ENCODE results near the gene TRAPPC14. TPM values are rescaled to one million over a fixed set of nuclear protein-coding genes. Genes with fewer than 3 reads are reported as not detected.
"Not testable (repeated sequence)": the region's sequence is repeated elsewhere in the genome, so short reads cannot be mapped to it uniquely, and the experiment has no call there.

The TRAPPC14 gene
- polyA plus RNA-seq, 3 donors = 15.1 to 19.5 (median 16.1) TPM

DNA sequence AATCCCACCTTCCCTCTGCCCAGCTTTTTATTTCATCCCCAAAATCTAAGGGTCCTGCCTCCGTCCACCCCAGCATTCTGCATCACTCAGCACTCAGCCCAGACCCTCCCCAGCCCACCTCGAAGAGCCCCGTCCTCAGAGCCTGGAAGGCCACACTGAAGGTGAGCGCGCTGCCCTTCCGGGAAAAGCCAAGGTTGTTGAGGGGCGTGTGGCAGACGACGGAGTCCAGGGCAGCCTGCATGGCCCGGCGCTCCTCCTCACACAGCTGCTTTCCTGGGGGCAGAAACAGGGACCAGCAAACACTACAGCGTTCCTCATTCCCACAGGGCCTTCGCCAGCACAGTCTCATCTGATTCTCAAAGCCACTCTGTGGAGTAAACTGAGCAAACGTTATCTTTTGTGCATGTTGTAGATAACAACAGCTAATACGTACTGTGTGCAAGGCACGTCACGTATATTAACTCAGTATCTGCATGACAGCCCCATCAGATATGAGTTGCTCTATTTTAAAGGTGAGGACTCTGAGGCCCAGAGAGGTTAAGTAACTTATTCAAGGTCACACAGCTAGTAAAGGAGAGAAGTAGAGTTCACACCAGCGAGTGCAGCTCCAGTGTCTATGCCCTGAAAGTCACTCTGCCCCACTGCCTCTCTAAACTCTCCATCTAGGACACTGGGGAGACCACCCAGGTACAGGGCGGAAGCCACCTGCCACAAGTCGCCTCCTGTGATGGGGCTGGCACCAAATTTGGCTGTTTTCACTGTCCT is 2.8 kb downstream of the TRAPPC14 start:
- no peak for DNase-seq (ENCODE audit: low read depth in 3 of 3, low spot score in 2 of 3)

DNA sequence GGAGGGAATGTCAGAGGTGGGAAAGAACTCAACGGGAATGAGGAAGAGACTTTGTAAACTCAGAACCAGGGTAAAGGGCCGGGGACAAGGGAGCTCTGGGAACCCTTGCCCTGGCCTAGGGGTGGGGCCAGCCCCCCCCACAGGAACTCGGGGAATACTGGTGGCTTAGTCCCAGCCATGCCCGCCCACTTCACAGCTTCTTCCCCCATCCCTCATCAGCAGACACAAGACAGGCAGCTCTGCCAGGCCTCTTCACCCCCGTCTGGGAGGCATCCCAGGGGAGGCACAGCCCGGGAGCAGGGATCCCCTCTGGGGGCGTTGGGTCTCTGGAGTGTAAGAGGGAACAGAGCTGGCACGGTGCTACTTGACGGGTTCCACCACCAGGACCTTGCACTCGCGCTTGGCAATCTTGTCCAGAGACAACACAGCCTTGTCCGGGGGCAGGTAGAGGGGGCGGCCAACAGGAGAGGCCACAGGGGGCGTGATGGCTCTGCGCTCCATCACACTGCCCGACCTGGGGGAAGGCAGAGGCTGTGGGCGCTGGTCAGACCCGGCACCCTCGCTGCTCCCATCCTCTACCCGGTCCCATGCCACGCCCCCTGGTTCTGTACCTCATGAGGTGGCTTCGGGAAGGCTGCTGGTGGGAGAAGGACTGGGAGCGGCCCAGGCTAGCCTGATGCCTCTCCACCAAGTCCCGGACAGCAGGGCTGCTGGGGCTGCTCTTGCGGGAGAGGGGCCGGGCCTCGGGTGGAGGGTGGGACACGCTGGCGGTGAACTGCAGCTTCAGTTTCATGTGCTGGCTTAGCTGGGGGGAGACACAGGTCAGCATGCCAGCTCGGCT is 3.7 kb downstream of the TRAPPC14 start:
- no peak for DNase-seq (ENCODE audit: low read depth in 3 of 3, low spot score in 2 of 3)

DNA sequence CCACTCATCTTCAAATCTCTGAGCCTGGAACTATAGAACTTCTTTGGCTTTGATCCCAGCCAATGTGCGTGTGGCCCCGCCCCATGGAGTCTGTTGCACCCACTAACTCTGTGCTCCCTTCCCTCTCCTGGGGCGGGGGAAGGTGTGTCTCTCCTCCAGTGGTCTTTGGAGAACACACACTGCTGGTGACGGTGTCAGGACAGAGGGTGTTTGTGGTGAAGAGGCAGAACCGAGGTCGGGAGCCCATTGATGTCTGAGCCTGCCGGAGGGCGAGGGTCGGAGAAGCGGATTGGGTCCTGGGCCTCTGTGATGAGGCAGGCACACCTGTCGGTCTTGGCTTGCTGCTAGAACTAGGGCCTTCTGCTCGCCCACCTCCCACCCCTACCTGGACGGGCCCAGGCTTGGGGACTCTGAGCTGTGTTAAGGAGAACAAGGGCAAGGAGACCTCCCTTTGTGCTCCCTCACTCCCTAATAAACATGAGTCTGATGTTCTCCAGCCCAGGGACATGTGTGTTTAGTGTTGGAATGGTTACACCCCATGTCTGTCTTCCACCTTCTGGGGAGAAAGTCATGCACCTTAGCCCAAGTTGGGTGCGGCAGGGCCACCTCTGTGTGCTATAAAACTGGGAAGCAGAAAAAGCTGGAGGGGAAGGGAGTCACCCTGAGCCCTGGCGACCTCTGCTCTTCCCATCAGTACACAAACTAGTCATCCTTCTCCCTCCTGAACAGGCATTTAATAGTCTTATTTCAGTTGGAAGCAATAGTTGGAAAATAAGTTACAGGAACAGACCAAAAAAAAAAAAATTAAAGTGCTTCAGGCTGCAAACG is 4.6 kb downstream of the TRAPPC14 start:
- DNase-seq (ENCODE audit: low read depth in 3 of 3, low spot score in 2 of 3) = no peak

DNA sequence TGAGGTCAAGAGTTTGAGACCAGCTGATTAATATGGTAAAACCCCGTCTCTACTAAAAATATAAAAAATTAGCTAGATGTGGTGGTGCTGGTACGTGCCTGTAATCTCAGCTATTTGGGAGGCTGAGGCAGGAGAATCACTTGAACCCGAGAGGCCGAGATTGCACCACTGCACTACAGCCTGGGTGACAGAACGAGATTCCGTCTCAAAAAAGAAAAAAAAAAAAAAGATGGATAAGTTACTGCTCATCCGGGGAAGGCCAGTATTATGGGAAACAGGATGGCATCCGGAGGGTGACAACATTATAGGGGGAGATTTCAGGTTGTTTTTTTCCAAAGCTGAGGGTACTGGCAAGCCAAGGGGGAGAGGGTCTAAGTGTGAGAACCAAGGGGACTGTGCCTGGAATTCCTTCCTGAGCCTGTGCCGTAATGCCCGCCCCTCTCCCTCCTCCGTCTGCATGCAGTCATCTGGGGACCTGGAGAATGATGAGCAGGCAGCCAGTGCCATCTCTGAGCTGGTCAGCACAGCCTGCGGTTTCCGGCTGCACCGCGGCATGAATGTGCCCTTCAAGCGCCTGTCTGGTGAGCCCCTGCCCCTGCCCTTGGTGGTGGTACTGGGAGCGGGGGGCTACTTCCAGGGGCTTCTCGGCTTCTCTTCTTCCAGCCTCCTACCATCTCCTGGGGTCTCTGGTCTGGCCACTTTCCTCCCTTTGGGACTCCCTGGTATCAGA is 5.4 kb downstream of the TRAPPC14 start:
- no peak for DNase-seq (ENCODE audit: low read depth in 3 of 3, low spot score in 2 of 3)

DNA sequence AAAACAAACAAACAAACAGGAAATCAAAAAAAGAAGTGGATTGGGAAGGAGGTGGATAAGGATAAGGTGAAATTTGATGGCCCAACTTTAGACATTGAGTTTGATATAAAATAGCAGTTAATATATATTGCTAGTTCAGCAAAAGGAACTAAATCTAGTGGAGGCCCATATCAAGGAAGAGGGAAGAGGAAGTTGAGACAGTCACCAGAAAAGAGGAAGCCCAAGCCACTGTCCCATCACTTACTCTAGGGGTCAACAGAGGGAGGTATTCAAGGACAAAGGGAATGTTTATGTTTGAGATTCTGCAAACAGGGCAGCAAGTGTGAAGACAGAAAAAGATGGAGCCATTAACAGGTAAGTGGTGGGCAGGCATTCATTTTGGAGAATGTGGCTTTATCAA is 6.1 kb downstream of the TRAPPC14 start:
- DNase-seq (ENCODE audit: low read depth in 3 of 3, low spot score in 2 of 3) = no peak

DNA sequence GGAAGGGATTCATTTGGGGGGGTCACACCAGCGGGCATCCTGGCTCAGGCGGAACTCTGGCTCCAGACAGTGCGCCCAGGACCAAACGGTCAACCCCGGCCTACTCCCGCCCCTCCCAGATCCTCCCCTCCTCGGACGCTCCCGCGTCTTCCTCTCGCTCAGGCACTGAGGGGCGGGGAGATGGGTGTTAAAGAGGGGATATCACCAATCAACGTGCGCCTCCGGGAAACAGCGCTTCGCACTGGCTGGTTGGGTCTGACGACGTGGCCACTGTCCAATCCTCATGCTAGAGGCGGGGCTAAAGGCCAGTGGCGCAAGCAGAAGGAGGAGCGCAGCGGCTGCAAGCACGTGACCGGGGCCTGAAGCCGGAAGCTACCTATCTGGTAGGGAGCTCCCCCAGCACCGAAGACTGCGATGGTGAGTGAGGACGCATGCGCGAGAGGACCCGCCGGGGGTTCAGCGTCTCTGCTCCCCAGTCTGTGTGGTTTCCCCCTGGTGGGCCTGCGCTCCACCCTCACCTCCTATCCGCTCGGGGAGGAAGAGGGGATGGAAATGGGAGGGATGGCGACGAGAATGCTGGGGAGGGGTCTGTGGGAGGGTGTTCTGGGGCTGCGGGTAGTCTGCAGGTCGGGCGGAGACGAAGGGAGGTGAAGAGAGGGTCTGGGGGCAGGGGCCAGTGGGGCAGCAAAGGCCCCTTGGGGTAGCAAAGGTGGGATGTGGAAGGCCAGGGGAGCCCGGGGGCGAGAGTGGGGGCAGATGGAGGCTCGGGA is 9.8 kb downstream of the TRAPPC14 start, which contains the start of gene LAMTOR4:
Gene LAMTOR4 (plus strand): TSS at position 360 of the 770 bp plus-strand sequence. CDS start 55 bp downstream, at position 415.
- peak; percentile 94 to 97 (median 94) for DNase-seq (ENCODE audit: low read depth in 3 of 3, low spot score in 2 of 3)

DNA sequence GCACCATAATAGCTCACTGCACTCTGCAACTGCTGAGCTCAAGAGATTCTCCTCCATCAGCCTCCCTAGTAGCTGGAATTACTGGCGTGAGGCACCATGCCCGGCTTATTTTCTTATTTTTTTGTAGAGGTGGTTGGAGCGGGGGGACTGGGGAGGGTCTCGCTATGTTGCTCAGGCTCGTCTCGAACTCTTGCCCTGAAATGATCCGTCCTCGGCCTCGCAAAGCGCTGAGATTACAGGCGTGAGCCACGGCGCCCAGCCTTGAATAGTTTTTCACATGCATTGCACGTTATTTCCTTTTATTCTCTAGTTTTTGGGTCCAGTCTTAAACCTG is 10.3 kb downstream of the TRAPPC14 start:
- no peak for DNase-seq (ENCODE audit: low read depth in 3 of 3, low spot score in 2 of 3)

DNA sequence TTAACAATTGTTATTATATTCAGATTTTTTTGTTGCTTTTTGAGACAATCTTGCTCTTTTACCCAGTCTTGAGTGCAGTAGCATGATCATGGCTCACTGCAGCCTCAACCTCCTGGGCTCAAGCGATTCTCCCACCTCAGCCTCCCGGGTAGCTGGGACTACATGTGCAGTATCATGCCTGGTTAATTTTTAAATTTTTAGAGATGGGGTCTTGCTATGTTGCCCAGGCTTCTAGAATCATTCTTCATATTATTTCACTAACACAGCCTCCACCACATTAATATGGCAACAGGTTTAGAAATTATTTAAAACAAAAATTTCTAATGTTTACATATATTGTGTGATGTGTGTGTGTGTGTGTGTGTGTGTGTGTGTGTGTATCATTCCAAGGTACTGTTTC is 11.2 kb downstream of the TRAPPC14 start:
- DNase-seq (ENCODE audit: low read depth in 3 of 3, low spot score in 2 of 3) = no peak

DNA sequence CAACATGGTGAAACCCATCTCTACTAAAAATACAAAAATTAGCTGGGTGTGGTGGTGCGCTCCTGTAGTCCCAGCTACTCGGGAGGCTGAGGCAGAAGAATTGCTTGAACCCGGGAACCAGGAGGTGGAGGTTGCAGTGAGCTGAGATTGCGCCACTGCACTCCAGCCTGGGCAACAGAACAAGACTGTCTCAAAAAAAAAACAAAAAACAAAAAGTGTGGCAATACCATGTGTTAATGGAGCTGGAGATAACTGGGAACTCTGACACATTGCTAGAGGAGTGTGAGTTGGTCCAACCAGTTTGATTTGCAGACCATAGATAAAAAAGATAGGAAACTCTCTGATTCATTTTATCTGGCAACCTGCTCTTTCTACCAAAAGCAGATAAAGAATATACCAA is 12.2 kb downstream of the TRAPPC14 start:
- not testable (repeated sequence) for DNase-seq (ENCODE audit: low read depth in 3 of 3, low spot score in 2 of 3)

DNA sequence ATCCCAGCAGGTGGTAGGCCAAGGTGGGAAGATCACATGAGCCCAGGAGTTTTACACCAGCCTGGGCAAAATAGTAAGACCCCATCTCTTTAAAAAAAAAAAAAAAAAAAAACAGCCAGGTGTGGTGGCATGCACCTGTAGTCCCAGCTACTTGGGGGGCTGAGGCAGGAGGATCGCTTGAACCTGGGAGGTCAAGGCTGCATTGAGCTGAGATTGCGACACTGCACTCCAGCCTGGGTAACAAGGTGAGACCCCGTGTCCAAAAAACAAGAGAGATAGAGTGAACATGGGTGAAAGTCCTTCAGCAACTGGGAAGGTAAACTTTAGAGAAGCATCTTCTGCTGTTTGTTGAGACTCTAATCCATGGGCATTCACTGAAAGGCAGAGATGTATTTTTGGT is 16.1 kb downstream of the TRAPPC14 start:
- DNase-seq (ENCODE audit: low read depth in 3 of 3, low spot score in 2 of 3) = no peak

DNA sequence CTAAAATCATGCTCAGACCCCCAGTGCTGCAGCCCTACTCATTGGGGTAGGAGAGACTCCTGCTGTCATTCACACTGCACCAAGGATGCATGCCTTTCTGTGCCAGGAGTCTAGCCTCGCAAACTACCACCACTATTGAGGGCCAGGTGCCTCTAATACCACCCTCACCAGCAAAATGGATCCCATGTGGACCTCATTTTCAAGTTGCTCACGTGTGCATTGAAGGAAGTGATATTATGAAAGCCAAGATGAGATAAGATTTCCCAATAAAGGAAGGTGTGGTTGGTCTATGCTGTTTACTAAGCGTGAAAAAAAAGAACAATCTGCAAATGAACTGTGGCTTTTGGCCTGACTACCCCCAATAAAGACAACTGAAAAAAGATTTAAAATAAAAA is 17.0 kb downstream of the TRAPPC14 start:
- no peak for DNase-seq (ENCODE audit: low read depth in 3 of 3, low spot score in 2 of 3)

DNA sequence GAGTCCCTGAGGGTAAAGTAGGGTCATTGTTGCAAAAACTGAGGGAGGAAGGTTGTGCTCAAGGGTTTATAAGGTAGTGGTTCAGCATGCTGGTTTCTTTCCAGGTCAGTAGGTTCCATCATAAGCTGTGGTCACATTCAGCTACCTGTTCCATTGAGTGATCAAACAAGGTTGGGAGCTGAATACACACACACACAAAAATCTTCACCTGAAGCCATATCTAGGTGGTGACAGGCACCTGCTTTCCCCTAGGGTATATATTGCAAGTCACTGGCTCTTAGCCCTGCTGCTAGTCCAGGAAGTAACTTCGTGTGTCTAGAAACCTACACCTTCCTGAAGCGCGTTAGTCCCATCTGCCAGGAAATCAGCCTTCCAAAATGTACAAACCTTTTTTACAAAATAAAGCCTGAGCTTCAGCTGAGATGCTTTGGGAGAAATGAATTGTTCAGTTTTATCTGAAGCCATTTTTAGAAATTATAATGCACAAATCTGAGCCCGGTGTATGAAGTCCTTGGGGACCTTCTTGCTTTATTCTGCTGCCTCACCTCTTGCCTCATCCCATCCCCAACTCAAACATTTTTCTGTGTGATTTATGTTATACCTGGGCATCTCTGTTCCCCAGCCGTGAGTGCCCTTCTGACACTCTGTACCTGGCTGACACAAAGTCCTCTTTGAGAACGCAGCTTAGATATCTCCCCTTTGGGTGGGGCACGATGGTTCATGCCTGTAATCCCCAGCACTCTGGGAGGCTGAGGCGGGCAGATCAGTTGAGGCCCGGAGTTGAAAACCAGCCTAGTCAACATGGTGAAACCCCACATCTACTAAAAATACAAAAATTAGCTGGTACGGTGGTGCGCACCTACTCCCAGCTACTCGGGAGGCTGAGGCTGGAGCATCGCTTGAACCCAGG is 20.4 kb downstream of the TRAPPC14 start:
- no peak for DNase-seq (ENCODE audit: low read depth in 3 of 3, low spot score in 2 of 3)

DNA sequence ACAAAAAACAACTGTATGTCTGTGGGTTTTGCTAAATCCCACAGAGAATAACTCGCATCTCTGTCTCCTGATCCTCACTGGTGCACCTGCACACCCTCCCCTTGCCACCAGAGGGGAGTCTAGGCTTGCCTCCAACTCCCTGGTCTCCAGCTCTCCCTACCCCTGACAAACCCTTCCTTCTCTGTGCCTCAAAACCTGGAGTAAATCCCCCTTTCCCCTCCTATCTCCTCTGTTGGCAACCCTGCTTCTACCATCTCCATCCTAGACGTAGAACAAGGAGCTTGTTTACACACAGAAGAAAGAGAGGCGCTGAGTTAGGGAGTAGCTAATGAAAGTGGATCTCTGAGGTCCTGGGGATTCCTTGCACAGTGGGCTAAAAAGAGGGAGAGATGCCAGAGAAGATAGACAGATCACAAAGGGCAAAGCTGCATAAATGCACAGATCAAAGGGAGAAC is 25.8 kb downstream of the TRAPPC14 start:
- DNase-seq (ENCODE audit: low read depth in 3 of 3, low spot score in 2 of 3) = no peak

DNA sequence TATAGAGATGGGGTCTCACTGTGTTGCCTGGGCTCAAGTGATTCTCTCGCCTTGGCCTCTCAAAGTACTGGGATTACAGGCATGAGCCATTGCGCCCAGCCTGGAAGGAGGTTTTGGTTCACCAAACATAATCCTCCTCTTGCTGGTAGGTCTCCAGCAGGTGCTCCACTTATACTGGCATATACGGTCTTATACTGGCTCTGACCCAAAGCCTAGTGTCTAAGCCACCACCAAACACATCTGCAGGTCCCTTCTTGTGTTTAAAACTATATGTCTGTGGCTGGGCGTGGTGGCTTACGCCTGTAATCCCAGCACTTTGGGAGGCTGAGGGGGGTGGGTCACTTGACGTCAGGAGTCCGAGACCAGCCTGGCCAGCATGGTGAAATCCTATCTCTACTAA is 26.4 kb downstream of the TRAPPC14 start:
- DNase-seq (ENCODE audit: low read depth in 3 of 3, low spot score in 2 of 3) = no peak

DNA sequence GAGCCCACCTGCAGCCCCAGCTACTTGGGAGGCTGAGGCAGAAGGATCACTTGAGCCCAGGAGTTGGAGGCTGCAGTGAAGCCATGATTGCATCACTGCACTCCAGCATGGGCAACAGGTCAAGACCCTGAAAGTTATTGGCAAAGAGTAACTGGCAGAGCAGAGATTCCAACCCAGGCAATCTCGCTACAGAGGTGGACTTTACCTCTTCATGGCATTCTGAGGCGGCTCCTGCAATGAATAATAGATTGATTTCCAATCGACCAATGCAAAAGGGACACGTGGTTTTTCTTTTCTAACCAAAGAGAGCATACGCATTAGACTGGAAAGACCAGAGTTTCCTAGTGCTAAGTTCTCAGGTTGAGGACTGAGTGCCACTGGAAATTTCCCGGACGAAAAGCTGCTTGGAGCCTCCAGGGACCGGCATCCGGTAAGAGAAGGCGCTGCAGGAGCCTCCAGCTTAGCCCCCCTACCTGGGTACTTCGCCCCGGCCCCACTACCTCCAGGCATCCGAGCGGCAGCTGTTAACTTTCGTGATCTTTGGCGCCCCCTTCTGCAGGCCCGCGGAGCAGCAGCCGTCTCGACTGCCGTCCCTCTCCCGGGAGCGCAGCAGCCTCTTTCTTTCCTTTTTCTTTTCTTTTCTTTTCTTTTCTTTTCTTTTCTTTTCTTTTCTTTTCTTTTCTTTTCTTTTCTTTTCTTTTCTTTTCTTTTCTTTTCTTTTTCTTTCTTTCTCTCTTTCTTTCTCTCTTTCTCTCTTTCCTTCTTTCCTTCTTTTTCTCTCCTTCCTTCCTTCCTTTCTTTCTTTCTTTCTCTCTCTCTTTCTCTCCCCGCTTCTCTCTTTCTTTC is 27.7 kb downstream of the TRAPPC14 start:
- no peak for DNase-seq (ENCODE audit: low read depth in 3 of 3, low spot score in 2 of 3)

DNA sequence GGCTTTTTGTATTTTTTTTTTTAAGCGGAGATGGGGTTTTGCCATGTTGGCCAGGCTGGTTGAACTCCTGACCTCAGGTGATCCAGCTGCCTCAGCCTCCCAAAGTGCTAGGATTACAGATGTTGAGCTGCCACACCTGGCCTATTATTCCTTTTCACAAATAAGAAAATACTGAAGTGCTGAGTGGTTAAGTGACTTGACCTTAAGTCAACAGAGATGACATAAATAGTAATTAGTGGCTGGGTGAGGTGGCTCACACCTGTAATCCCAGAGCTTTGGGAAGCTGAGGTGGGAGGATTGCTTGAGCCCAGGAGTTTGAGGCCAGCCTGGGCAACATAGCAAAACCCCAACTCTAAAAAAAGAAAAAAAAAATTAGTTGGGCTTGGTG is 28.3 kb downstream of the TRAPPC14 start:
- DNase-seq (ENCODE audit: low read depth in 3 of 3, low spot score in 2 of 3) = not testable (repeated sequence)

DNA sequence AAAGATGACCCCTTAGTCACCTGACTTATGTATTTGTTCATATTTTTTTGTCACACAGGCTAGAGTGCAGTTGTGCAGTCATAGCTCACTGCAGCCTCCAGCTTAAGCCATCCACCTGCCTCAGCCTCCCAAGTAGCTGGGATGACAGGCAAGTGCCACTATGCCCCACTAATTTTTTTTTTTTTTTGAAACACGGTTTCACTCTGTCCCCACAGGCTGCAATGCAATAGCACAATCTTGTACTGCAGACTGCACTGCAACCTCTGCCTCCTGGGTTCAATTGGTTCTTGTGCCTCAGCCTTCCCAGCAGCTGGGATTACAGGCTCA is 29.9 kb downstream of the TRAPPC14 start:
- no peak for DNase-seq (ENCODE audit: low read depth in 3 of 3, low spot score in 2 of 3)

All from right renal cortex interstitium (tissue), 3 donors.